NCI-H345 (cell line): Measurements from ENCODE around the gene KRIT1.

Experiments used
- DNase-seq: peaks from one replicate; lab custom pipeline; 2025; lab: John Stamatoyannopoulos, UW

KRIT1 gene

GRCh38 chr7:92150450-92151017 lies 95.2 kb downstream of the KRIT1 start:
- no peak for DNase-seq

GRCh38 chr7:92149736-92150239 lies 95.9 kb downstream of the KRIT1 start:
- no peak for DNase-seq
